Measurements from ENCODE around the gene KRTAP10-2.

Gene KRTAP10-2

DNA sequence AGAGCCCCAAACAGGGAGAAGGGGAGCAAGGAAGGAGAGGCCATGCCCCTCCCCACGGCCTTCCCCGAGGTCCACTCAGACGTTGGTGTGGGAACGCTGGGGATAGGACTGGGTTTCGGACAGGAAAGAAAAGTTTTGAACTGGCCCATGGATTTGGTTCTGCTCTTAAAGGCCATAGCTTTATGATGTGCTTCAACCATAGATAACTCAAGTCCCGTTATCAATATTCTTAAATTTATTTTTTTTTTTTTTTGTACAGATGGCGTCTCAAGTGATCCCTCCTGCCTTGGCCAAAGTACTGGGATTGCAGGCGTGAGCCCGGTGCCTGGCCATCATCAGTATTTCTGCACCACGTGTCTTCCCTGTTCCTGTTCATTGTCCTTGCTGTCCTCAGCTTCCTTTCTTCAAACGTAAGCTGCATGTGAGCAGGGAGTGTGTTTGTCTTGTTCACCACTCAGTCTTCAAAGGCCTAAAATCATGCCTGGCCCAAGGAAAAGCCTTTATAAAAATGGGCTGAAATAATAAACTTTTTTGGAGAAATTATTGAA is 10.5 kb downstream of the KRTAP10-2 start:
- DNase-seq (ENCODE audit: low read depth, low spot score) = no peak

DNA sequence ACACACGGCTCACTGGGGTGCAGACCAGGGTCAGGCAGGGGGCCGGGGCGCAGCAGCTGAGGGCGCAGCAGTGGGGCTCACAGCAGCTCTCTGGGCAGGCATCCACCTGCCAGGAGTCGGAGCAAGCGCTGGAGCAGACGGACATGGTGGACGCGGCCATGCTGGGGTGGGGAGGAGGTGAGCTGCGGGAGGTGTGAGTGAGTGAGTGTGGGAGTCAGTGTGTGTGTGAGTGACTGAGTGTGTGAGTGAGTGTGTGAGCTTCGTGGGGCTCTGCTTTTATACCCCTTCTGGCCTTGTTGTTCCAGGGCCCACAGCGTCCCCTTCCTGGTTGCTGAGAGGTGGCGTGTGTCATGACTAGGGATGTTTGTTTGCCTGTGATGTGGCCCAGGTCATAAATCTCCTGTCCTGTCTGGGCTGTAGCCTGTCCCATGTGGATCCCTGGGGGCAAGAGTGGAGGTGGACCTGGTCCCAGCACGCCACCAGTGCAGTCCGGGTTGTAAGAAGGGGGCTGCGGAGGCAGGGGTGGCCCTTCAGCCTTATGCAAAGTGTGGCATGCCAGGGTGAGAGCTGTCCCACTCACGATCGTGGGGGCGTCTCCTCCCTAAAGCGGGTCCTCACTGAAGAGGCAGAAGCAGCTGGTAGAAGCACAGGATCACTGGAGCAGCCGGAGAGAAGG is 11.2 kb downstream of the KRTAP10-2 start, which contains the start of gene KRTAP10-1:
TSS of gene KRTAP10-1 (minus strand) at position 205 of the 676 bp plus-strand sequence. CDS start at position 160, 45 bp downstream.
- DNase-seq (ENCODE audit: low read depth, low spot score) = no peak

DNA sequence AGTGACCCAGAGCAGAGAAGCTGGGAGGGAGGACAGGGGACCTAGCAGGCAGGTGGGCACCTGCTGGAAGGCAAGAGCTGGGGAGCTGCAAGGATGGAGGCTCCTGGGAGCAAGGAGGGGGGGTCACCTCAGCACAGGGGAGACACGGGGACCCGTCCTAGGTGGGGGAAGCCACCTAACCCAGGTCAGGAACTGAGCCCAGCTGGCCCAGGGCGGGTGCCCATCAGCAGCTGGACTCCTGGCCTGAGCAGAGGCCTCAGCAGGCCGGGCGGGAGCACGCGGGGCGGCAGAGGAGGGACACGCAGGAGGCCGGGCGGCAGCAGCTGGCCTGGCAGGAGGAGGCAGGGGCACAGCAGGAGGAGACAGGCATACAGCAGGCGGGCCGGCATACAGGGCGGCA is 12.3 kb downstream of the KRTAP10-2 start:
- no peak for DNase-seq (ENCODE audit: low read depth, low spot score)

DNA sequence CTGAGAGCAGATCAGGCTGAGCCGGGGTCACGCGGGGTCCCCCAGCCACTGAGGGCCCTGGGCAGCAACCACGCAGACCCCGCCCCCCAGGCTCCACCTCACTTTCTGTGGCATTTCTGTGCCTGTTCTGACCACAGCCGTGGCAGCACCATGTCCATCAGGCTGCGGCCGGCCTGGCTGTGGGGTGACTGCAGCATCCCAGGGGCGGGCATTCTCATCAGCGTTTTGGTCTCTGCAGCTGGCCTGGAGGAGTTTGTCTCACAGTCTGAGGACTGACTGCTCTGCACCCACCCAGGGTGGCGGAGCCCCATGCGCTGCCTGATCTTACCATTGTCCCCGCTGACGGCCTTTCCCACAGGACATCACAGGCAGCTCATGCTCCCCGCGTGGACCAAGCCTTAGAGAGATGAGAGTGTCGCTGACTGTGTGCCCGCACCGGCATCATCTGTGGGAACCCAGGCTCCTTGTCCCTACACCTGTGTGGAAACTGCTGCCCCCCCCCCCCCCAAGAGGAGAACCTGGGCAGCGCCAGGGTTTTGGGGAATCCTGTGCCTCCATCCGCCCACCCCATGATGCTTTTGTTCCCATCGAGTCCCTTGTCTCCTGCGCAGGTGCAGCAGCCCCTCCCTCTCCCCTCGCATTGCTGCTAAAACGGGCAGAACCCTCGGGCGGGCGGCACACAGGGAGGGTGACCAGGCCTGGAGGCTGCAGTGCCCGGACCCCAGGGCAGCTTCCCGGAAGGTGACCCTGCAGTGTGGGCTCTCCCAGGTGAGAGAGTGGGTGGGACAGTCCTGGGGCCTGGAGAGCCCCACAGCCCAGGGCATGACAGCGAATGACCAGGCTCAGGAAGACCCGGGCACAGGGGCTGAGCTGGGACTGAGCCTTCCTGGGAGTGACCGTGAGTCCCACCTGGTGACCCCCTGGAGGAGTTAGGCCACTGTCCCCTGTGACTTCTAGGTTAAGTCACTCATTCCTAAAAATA is 13.1 kb downstream of the KRTAP10-2 start:
- no peak for DNase-seq (ENCODE audit: low read depth, low spot score)

DNA sequence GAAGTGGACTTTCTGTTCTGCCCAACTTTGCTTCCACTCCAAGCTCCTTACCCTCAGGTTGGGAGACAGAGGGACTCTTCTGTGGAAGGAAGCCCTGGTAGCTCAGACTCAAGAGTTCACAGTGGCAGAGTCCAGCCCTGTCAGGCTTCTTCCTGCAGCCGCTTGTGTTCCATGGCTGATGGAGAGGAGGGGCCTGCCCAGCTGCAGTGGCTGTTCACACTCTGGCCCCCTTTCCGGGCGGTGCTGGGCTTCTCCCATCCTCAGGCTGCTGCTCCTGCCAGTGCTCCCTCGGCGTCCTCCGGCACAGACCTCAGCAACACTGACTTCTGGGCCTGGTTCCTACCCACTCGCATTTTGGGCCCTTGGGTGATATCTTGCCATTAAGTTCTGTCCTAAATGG is 15.3 kb downstream of the KRTAP10-2 start:
- DNase-seq (ENCODE audit: low read depth, low spot score) = no peak

DNA sequence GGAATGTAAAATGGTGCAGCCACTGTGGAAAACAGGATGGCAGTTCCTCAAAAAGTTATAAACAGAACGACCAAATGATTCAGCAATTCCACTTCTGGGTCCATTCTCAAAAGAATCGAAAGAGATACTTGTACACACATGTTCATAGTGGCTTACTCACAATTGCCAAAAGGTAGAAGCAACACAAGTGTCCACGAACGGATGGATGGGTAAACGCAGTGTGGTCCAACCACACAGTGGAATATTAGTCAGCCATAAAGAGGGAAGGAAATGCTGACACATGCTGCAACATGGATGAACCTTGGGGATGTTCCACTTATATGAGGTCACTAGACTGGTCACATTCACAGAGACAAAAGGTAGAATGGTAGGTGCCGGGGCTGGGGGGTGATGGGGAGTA is 16.6 kb downstream of the KRTAP10-2 start:
- no peak for DNase-seq (ENCODE audit: low read depth, low spot score)

DNA sequence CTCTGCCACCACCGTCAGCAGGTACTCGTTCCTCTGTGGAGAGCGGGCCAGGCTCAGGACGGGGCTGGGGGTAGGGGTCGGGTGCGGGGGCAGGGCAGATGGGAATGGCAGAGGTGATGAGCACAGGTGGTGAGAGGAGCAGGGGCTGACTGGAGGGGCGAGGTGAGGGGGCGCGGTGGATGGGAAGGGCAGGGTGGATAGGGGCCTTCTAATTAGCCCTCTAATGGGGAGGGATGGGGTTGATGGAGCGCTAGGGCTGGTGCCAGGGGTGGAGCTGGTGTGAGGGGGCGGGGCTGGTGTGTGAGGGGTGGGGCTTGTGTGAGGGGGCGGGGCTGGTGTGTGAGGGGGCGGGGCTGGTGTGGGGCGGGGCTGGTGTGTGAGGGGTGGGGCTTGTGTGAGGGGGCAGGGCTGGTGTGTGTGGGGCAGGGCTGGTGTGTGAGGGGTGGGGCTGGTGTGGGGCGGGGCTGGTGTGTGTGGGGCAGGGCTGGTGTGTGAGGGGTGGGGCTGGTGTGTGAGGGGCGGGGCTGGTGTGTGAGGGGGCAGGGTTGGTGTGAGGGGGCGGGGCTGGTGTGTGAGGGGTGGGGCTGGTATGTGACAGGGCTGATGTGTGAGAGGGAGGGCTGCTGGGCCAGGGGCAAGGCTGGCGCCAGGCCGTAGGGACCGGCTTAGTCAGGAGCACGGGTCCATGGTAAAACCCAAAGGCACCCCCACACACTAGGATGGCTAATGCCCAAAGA is 17.2 kb downstream of the KRTAP10-2 start:
- DNase-seq (ENCODE audit: low read depth, low spot score) = no peak

DNA sequence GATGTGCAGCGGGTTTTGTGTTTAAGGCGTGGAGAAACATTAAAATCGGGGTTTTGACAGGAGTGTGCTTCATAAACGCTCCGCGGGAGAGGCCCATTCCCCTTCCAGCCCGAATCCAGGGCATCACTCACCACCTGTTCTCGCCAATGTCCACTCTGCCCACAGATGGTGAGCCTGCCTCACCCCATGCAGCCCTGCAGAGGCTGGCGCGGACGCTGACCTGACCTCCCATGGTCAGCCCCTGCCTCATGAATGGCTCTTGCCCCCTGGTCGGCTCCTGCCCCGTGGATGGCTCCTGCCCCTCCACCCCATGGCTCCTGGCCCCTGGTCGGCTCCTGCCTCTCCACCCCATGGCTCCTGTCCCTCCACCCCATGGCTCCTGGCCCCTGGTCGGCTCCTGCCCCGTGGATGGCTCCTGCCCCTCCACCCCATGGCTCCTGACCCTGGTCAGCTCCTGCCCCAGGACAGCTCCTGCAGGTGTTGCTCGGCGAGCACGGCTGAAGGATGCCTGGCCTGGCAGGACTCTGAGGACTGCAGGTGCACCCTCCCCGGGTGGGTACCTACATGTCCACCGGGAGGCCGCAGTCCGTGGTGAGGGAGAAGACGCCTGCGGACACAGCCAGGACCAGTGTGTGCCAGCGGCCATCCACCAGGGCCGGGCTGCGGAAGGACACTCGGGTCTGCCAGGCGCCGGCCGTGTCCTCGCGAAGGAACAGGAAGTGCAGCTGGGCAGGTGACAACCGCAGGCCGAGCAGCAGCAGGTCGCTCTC is 18.0 kb downstream of the KRTAP10-2 start:
- DNase-seq (ENCODE audit: low read depth, low spot score) = no peak

DNA sequence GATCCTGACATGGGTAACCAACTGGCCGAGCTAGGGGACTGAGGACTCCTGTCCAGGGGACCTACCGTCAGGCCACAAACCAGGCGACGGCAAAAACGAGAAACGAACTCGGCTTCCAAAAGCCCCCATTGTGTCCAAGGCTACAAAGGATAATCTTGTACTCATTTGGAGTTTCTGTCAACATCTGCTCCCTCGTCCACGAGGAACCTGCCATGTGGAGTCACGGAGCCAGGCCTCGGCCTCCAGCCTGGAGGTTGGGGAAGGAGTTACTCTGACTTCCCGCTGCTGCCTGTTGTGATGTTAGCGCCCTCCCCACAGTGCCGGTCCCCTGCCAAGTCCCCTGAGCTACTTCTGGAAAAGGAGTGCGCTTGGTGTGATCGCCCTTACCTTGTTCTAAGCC is 18.6 kb downstream of the KRTAP10-2 start:
- no peak for DNase-seq (ENCODE audit: low read depth, low spot score)

DNA sequence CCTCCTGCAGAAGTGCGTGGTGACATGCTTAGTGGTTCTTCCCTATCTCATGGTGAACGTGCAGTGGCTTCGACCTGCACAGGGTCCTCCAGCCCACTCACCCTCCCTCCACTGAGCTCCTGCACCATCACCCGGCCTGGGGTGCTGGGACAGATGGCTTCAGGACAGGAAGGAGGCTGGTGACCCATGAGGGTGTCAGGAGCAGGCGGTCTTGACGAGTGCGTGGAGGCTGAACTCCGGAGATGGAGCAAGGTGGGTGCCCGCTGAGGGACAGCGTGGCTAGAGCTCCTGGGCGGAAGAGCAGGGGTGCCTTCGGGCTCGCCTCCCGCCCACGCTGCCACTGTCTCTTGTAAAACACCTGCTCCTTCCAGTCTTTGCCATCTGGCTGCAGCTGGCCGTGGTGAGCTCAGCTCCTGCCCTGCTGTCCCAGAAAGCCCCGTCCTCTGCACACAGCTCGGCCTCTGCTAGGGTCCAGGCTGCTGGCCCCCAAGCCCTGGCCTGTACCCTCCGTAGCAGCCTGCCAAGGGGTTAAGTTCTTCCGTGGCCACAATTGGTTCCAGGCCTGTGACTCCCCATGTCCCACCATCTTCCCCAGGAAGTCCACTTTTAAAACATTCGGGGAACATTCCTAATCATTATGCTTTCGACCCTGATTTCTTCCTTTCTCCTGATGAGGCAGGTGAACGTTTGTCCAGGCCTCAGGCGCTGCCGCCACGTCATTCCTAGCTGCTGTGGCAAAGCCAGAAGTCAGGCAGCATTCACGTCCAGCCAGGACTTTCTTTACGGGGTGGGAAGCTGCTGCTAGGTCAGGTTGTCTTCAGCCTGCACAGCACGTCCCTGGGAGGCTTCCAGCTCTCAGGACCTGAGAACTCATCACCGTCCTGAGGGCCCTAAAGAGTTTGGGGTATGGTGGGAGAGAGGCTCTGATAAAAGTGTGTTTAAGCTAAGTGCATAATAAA is 19.4 kb downstream of the KRTAP10-2 start:
- no peak for DNase-seq (ENCODE audit: low read depth, low spot score)

DNA sequence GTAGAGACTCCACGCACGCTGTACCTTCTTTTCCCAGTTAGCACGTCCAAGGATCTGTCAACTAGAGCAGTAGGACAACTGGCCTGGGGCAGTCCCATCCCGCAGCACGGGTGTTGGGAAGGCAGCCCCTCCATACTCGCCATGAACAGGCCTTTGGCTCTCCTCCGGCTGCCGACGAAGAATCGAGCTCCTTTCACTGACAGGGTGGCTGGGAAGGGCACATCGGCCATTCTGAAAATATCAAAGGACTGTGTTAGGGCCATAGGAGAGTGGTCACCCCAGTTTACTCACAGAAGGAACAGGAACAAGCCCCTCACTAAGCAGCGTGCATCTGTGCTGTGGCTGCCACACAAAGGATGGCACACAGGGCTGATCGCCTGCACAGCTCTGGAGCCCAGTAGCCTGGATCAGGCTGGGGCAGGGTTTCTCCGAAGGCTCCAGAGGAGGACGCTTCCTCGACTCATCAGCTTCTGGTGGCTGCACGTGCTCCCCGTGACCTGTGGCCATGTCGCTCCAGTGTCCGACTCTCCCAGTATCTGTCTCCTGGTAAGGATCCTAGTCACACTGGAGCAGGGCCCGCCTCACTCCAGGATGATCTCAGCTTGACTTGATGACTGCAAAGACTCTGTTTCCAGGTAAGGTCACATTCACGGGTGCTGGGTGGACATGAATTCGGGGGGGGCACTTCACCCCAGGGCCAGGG is 20.3 kb downstream of the KRTAP10-2 start:
- no peak for DNase-seq (ENCODE audit: low read depth, low spot score)

DNA sequence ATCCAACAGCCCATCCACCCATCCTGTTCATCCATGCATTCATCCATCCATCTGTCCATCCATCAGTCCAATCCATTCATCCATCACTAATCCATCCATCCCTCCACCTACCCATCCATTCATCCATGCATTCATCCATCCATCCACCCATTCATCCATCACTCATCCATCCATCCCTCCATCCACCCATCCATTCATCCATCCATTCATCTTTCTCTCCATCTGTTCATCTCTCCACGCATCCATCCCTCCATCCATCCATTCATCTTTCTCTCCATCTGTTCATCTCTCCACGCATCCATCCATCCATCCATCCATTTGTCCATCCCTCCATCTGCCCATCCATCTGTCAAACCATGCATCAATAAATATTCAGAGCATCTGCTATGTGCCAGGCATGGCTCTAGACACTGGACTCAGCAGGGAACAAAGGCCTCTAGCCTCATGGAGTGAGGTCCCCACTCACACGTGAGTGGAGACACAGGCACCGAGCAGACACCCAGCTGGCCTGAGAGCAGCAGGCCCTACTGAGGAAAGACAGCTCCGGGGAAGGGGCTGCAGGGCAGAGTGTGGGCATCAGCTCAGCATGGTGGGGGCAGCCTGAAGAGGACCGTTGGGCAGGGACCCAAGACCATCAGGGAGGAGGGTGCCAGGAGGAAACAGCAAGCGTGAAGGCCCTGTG is 20.9 kb downstream of the KRTAP10-2 start:
- DNase-seq (ENCODE audit: low read depth, low spot score) = no peak

DNA sequence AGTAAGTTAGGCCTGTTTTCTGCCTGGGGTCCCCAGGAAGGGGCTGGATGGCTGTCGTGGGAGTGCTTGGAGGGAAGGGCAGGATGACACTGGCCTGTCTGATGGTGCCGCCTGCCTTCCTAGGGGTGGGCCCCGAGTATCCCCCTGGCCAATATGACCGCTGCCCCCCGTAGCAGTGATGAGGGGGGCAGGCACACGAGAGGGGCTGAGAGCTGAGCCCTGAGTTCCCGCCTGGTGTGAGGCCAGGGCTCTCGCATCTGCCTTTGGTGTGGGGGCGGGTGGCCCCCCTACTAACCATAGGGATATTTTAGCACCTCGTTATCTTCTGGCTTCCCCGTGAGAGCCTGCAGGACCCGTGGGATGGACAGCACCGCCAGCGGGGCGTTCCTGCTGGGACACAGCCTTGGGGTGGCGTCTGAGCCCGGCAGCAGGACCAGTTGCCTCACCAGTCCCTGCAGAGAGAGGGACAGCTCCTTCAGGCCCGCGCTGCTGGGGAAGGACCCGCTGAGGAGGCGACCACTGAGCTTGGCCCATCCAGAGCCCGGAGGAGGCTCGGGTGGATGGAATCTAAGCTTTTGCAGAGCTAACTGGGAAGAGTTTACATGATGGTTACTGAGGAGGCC is 21.7 kb downstream of the KRTAP10-2 start:
- no peak for DNase-seq (ENCODE audit: low read depth, low spot score)

DNA sequence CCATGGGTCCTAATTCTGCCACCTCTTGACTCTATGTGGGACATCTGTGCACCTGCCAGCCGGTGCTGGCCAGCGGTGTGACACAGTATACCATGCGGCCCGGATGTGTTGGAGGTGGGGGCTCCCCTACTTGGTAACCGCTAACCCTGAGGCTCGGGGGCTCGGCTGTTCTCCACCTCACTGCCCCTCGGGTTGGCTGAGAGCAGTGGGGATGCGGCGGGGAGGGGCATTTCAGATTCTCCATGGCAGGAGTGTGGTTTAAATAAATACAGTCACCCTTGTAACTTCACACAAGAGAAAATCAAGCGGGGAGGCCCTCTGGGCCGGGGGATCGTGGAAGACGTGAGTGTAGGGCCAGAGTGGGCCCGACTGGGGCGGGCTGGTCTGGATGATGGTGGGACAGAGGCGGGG is 22.3 kb downstream of the KRTAP10-2 start:
- DNase-seq (ENCODE audit: low read depth, low spot score) = no peak

DNA sequence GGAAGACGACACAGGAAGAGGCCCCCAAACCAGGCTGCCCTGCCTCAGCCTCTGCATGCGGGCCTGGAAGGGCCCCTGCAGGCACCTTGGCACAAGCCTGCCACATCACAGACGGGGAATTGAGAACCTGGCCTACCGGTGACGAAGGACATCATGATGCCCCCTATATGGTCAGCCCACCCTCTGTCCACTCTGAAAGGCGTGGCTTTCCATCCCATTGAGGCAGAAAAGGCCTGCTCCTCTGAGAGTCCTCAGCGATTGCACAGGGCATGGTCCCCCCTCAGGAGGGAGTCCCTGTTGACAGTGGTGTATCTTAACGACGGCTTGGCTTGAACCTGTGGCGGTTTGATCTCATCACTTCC is 22.7 kb downstream of the KRTAP10-2 start:
- no peak for DNase-seq (ENCODE audit: low read depth, low spot score)

DNA sequence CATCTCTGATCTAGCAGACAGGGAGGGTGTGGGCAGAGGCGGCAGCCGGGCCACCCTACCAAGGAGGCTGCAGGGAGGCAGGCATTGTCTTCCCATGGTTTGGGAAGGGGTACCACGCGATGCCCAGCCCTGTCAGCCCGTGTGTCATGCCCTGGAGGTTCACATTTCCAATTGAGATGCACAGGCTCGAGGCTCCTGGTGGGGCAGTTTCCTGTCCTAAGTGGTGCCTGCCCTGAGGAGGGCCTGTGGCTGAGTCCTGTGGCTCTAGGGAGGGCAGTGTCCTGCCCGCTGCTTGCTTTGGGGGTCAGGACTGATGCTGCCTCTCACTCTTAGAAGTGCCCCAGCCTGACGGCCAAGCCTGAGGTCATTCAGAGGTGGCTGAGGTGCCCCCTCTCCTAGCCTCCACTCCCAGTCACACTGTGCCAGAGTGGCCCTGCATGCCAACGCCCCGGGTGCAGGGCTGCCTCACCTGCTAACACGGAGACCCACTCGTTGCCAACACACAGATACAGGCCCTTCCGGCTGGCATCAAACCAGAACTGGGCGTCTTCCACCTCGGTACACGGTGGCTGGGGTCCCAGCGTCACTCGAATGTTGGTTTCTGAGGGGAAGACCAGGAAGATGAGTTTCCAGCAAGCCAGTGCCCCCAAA is 23.2 kb downstream of the KRTAP10-2 start:
- DNase-seq (ENCODE audit: low read depth, low spot score) = no peak

DNA sequence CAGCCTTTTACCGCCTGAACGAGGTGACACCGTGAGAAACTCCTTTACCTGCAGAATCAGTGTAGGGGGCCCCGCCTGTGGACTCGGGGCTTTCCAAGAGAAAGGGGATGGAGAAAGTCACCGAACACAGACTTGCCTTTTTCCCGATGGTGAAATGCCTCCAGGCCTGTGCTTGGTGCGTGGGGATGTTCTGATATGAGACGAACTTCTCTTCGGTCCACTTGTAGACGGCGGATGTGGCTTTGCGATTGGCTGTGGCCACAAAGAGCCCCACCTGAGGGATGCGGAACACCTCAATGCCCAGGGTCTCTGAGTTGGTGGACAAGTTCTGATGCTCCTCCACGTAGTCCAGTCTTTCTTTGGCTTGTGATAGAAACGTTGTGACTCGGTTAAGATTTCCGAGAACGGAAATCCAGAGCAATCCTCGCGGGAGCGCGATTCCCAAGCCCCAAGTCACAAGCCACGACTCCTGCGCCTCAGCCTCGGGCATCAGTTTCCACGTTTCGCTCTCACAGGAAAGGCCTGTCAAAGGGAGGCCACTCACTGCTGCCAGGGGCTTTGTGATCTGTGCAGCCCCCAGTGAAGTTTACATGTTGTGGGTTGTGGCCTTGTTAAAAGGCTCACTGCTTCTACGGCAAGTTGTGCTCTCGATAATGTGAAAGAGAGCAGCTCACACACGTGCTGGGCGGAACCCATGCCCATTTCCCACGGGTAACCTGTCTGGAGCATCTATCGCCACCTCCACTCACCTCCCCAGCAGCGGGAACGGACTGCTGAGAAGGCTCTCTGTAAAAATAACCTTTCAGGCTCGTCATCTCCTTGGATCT is 23.9 kb downstream of the KRTAP10-2 start:
- no peak for DNase-seq (ENCODE audit: low read depth, low spot score)

Measured in brain pericyte (primary cell).